ENCODE results near the gene INCENP.

The INCENP gene

DNA sequence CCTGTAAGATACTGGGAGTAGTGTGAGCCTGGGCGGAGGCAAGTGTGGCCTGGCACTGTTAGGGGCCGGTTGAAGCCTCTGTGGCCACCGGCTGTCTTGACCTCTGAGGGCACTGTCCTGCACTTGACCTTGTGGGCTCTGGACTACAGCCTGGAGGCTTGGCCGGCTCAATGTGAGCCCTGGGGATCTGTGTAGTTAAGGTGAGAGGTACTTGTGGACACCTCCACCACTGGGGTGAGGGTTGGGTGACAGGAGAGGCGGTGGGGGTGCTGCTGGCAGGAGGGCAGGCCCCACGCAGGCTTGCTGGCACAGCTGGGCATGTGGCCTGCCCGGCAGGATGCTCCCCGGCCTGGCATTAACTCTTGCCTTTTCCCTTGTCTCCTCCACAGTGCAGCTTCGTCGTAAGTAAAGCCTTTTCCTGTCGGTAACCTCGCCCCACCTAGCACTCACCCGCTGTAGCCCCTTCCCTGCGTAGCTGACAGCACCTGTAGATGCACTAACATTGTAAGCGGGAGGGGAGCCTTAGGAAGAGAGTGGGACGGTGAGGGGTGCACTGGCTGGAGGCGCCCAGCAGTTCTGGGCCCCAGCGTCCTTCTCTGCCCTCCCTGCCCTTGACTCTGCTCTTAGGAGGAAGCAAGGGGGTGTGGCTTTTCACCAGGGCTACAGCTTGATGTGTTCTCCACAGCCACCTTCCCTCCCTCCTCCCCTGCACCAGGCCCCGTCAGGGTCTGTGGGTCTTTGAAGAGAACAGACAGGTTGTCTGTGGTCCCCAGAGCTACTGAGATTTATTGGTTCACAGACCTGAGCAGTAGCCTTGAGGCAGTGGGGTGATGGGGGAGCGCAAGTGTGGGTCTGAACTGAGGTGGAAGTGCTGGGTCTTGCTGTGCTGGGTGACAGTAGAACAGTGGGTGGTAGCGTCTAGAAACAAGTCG is 17.6 kb downstream of the INCENP start:
- no peak for DNase-seq (ENCODE audit: low spot score)

DNA sequence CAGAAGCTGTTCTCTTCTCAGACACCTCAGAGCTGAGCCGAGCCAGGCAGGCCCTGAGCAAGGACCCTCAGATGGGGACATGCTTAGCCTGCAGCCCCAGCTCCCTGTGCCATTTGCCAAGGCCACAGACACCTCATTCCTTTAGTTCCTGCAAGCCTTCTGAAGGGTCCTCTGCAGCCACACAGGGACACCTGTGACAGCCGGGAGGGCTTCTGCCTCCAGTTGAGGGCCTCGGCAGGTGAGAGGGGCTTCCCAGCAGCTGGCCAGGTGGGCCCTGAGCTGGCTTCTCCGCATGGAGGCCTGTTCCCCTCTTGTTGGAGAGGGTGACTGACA is 18.2 kb downstream of the INCENP start:
- DNase-seq (ENCODE audit: low spot score): no peak

DNA sequence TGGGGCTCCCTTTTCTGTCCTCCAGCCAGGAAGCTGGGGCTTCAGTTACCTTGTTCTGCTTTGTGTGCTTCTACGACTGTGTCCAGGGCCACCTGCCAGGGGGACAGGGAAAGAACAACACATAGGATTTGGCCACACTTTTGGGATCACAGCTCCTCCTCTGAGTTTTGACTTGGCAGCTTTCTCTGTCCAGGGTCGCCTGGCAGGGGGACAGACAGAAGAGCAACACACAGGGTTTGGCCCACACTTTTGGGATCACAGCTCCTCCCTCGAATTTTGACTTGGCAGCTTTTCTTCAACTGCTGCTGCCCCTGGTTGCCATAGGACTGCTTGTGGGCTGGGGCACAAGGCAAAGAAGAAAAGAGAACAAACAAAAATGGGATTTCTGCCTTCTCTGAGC is 19.1 kb downstream of the INCENP start:
- DNase-seq (ENCODE audit: low spot score): no peak

DNA sequence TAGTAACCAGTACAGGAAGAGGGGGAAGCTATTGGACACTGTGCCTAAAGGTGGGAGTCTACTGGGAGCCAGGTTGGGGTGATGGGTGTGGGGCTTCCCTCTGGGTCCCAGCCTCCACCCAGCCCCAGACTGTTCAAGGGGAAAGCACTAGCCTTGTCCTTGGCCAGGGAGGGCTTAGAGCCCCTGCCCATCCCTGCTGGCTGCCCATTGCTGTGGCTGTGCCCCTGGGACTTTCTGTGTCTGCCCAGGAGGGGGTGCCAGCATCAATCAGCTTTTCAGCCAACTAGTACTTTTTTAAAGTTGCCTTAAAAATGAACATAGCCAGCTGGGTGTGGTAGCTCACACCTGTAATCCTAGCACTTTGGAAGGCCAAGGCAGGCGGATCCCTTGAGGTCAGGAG is 19.9 kb downstream of the INCENP start:
- DNase-seq (ENCODE audit: low spot score): no peak

DNA sequence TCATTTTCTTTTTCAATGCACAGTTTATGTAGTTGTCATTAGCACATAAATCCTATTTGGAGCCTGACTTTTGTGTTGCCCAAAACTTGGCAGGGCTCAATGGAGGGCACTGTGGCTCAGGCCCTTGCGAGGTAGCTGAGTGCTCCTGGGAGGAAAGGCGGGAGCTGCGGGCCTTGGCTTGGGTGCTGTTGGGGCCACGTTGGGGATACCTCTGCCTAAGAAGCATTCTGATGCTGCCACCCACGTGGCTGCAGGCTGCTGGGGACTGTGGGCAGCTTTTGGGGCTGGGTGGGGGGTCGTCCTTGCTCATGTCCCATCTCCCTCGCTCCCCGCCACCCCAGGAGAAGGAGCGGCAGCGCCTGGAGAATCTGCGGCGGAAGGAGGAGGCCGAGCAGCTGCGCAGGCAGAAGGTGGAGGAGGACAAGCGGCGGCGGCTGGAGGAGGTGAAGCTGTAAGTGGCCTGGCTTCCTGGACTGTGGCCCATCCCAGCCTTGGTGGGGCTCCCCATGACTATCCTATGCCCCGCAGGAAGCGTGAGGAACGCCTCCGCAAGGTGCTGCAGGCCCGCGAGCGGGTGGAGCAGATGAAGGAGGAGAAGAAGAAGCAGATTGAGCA is 20.9 kb downstream of the INCENP start:
- DNase-seq (ENCODE audit: low spot score): no peak

DNA sequence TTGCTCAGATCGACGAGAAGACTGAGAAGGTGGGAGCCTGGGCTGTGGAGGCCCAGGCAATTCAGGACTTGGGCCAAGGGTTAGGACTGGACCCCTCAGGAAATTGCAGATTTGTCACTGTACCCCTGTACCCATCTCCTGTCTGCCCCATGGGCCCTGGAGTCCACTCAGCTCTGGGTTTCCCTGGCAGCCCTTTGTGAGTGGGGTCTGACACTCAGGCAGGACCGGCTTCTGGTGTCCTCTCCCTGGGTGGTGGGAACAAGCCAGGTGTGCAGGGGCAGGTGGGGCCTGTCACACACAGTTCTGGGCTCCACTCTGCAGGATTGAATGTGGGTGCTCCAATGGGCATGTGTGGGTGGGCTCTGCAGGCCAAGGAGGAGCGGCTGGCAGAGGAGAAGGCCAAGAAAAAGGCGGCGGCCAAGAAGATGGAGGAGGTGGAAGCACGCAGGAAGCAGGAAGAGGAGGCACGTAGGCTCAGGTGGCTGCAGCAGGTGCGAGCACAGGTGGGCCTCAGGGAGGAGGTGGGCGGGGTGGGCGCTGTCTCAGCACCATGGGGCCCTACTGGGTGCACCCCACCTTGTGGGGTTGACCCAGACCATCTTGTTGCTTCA is 21.6 kb downstream of the INCENP start:
- DNase-seq (ENCODE audit: low spot score): no peak

DNA sequence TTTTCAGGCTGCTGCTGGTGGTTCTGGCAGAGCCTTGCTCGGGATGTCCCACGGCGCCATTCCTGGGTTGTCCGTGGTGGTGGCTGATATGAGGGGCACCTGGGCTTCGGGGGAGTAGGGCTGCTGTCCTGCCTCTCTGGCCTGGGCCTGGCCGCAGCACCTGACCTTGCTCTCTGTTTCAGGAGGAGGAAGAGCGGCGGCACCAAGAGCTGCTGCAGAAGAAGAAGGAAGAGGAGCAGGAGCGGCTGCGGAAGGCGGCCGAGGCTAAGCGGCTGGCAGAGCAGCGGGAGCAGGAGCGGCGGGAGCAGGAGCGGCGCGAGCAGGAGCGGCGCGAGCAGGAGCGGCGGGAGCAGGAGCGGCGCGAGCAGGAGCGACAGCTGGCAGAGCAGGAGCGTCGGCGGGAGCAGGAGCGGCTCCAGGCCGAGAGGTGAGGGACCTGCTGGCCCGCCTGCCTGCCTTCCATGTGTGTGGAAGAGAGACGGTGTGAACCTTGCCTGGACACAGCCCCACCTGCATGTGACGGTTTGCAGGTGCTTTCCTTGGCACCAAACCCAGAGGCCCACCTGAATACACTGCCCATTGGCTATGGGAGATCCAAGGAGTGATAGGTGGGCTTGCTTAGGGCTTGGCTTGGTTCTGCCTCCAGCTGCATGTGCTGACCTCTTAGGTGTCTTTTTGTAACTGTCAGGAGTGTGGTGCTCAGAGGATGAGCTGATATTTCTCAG is 22.8 kb downstream of the INCENP start:
- no peak for DNase-seq (ENCODE audit: low spot score)

DNA sequence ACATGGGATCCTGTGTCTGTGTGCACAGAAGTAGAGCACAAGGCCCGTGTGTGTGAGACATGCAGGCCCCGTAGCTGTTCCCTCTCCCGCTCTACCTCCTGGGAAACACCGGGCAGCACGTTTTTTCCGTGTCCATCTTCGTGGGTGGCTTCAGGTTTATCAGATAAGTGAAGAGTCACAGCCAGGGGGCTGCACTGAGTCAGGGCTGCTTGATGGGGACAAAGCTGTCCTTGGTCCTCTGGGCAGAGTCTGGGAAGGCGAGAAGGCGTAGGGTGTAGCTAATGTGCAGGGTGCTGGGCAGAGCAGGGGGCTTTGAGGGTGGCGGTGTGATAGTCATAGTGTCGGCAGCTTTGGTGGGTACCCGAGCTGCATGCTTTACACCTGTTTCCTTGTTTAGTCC is 23.7 kb downstream of the INCENP start:
- no peak for DNase-seq (ENCODE audit: low spot score)

DNA sequence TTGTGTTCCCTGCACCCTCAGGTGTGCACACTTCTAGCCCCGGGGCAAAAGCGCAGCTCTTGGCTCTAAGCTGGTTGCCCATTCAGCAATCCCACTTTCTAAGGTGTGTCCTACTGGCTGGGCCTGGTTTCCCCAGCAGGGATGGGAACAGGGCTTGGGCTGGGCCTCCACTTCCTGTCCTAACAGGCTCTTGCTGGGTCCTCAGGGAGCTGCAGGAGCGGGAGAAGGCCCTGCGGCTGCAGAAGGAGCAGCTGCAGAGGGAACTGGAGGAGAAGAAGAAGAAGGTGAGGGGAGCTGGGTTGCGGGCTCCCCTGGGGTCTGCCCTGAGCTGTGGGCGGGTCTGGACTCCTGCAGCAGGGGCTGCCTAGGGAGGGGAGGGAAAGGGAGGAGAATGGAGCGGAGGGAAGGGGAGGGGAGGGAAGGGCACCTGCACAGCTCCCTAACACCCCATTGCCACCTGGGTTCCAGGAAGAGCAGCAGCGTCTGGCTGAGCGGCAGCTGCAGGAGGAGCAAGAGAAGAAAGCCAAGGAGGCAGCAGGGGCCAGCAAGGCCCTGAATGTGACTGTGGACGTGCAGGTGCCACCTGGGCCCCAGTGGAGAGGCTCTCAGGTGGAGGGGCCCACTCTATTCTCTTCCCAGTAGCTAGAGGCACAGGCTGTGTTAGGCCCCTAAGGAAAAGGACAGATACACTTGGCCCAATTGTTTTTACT is 24.6 kb downstream of the INCENP start:
- DNase-seq (ENCODE audit: low spot score): no peak

DNA sequence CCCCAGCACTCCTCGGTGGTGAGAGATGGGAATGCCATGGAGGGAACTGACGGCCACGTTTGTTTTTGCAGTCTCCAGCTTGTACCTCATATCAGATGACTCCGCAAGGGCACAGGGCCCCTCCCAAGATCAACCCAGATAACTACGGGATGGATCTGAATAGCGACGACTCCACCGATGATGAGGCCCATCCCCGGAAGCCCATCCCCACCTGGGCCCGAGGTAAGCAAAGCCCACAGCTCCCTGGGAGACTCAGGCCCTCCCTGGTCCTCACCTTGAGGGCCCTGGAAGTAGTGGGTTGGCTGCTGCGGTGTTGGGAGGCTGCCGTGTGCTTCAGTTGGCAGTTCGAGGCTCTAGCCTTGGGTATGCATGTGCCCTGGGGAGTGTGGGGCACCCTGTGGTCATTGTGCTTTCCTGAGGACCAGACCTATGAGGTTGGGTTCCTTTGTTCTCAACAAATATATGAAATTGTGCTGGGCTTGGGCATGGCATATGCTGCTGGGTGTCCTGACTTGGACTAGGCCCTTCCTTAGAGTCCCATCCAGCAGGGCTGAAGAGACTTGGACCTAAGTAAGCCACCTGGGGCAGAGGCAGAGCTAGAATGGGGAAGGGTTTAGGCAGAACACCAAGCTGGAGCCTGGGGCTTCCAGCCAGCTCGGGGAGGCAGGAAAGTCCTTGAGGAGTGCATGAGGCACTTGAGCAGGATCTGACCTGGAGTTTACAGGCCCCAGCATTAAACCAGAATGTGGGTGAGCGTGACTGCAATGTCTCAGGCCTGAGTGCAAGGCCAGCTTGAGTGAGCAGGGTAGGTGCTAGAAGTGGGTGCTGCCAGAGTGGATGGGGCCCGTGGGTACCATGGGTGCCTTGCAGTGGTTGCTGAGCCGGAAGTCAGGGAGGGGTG is 26.4 kb downstream of the INCENP start:
- DNase-seq (ENCODE audit: low spot score): no peak

DNA sequence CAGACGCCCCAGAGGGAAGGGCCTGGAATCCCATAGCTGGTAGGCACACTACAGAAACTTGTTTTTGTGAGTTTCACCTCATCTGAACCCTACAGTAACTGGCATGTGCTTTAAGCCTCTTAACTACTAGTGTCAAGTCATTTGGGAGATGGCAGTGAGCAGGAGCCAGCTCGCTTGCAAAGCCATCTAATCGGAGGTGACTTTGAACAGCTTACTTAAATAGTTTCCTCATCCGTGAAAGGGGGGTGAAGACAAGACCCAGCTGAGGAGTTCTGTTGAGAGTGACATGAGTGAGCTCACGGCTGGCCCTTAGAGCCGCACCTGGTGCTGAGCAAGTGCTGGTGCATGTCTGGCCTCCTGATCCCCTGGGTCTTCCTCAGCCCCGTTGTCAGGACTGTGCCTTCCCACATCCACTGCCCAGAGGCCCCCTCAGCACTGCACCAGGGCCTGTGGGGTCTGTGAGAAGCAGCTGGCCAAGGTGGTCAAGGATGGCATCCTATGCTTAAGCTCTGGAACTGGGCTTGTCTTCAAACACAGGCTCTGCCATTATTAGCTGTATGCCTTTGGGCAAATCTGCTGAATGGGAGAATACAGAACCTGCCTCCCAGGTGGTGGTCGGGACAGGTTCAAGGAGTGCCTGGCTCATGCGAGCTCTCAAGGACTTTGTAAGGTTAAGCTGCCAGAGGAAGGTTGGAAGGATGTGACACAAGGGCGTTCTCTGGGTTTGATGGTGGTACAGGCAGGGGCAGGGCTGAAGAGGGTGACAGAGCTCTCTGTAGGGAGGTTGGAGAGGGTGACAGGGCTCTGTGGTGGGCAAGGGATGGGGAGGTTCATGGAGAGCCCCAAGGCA is 27.3 kb downstream of the INCENP start:
- no peak for DNase-seq (ENCODE audit: low spot score)

DNA sequence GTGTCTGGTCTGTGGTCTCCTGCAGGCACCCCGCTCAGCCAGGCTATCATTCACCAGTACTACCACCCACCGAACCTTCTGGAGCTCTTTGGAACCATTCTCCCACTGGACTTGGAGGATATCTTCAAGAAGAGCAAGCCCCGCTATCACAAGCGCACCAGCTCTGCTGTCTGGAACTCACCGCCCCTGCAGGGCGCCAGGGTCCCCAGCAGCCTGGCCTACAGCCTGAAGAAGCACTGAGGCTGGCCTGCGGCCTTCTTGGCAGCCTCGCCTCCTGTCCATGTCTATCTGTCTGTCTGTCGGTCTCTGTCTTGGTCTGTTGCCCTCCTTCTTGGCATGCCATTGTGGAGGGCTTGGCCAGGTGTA is 27.9 kb downstream of the INCENP start:
- DNase-seq (ENCODE audit: low spot score): no peak

DNA sequence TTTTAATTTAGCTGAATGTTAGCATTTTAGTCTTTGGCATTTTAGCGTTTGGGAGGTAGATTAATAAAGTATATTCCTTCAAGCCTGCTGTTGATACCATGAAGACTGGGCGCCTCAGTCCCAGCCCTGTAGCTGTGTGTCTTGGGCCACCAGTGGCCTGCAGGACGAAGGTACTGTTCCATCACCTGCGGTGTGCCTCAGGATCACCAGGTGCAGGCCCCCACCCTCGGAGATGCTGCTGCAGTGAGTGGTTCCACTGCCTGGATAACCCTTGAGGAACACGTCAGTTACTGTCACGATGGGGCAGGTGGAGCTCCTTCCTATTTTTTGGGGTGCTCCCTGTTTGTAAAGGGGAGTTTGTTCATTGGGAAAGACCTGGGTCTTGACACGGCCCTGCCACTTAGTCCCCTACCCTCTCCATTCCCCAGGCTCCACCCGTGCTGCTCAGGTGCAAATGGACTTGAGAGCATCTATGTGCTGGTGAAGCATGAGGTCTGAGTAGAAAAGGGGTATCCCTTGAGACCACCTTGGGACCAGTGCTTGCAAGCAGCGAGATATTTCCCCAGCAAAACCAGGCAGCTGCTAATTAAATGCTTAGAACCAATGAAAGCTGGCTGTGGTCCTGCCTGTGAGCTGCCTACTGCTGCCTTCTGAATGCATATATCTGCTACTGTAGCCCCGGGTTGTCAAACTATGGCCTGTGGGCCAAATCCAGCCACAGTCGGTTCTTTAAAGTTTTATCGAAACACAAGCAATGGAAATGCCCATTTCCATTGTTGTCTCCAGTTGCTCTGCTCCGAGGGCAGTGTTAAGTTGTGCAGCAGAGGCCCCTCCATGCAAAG is 28.7 kb downstream of the INCENP start:
- DNase-seq (ENCODE audit: low spot score): no peak

DNA sequence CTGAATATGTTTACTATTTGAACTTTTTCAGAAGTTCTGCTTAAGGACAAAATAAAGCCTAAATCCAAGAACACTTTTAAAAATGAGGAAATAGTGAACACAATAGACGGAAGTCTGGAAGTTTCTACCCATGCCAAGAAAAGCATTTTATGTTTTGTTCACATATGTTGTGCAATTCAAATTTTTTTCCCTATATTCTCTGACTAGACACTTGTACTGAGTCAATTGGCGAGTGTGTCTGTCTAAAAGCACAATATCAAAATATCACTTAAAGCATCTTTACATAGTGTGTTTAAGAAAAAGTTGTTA is 29.2 kb downstream of the INCENP start:
- no peak for DNase-seq (ENCODE audit: low spot score)

DNA sequence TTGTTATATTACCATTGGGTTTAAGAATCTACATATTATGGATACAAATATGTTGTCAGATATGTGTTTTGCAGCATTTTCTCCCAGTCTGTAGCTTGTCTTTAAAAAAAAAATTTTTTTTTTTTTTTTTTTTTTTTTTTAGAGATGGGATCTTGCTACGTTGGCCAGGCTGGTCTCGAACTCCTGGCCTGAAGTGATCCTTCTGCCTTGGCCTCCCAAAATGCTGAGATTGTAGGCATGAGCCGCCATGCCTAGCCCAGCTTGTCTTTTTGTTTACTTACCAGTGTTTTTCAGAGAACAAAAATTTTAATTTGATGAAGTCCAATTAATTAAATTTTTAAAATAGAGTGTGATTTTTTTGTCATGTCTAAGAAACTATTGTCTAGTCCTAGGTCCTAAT is 29.8 kb downstream of the INCENP start:
- DNase-seq (ENCODE audit: low spot score): no peak

DNA sequence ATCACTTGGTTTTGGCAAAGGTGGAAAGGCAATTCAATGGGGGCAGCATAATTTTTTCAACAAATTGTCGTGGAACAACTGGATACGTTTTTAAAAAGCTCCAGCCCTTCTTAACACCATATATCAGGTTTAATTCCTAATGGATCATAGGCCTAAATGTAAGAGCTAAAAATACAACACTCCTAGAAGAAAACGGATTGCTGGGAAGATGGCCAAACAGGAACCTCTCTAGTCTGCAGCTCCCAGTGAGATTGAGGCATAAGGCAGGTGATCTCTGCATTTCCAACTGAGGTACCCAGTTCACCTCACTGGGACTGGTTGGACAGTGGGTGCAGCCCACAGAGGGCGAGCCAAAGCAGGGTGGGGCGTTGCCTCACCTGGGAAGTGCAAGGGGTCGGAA is 33.8 kb downstream of the INCENP start:
- DNase-seq (ENCODE audit: low spot score): no peak

DNA sequence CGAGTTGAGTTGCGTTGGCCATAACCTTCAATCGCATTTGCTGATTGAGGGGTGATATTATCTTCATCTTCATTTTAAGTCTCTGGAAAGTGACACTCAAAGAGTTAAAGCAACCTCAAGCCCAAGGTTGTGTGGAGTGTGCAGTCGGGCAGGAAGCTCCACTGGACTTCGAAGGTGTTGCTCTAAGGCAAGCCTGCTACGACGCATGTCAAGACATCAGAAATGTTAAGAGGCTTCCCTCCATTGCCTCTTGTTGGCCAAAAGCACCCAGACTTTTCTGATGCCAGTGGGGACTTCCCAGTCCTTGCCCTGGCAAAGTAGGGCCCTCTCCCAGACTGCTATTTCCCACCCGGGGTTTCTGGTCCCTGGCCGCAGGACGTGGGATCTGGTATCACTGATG is 42.6 kb downstream of the INCENP start:
- DNase-seq (ENCODE audit: low spot score): no peak

DNA sequence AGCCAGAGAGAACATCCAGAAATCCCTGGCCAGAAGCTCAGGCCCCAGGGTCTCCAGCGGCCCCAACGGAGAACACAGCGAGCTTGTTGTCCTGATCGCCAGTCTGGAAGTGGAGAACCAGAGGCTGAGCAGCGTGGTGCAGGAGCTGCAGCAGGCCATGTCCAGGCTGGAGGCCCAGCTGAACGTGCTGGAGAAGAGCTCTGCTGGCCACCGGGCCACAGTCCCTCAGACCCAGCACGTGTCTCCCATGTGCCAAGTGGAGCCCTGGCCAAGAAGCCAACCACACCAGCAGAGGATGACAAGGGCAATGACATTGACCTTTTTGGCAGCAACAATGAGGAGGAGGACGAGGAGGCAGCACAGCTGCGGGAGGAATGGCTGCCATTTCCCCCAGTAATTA is 45.6 kb downstream of the INCENP start:
- DNase-seq (ENCODE audit: low spot score): no peak

DNA sequence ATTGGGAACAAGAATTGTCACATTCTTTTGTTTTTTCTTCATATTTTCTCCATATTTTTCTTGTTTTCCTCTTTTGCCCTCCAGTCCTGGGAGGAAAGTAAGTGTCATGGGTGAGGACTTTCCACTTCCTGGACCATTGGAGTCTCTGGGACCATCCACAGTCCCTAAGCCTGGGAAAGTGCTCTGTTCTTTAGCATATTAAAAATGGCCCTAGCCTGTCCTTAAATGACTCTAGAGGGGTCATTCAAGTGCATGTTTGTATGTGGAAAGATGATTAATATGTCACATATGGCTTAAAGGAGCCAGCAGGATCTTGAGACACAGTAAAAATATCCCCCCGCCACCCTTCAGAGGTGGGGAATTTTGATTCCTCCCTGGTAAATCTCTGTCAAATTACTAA is 46.1 kb downstream of the INCENP start:
- DNase-seq (ENCODE audit: low spot score): no peak
